Right lobe of liver (tissue), 6 donors: ENCODE data around the gene PRTFDC1. TPM values are rescaled to one million over a fixed set of nuclear protein-coding genes. Genes with fewer than 3 reads are reported as not detected.

Source experiments
- ATAC-seq, 4 donors: fragments of 200-7000 bp; cut with Tn5 transposase; one replicate each; pipeline ENCODE4 v1.9.1; 2020; ENCODE audit warnings: mild to moderate bottlenecking in 4 of 4, moderate library complexity in 4 of 4
- DNase-seq, 3 donors: peaks; one replicate each; pipeline ENCODE4 v3.0.0-alpha.2; 2020
- H3K27ac ChIP-seq, 3 donors: fragments of 200-600 bp; one replicate each; pipeline ENCODE4 v1.8.0; 2022
- H3K27me3 ChIP-seq, 2 donors: fragments of 200-600 bp; one replicate each; pipeline ENCODE4 v1.8.0; 2022
- H3K36me3 ChIP-seq, 4 donors: fragments of 200-600 bp; sonication (generic) in 1 of 4; one replicate each; pipeline versions ENCODE4 v1.5.1 to v1.8.0; 2017 to 2022; ENCODE audit warnings: control low read depth in 1 of 4
- H3K4me1 ChIP-seq, 4 donors: fragments of 200-600 bp; sonication (generic) in 1 of 4; one replicate each; pipeline versions ENCODE4 v1.5.1 to v1.8.0; 2017 to 2022; ENCODE audit warnings: control low read depth in 1 of 4
- H3K4me3 ChIP-seq, 3 donors: fragments of 200-600 bp; one replicate each; pipeline ENCODE4 v1.8.0; 2022
- H3K9me3 ChIP-seq, 4 donors: fragments of 200-600 bp; sonication (generic) in 1 of 4; one replicate each; pipeline versions ENCODE4 v1.5.1 to v1.8.0; 2017 to 2022; ENCODE audit warnings: control low read depth in 1 of 4
- POLR2A ChIP-seq: fragments of 450-650 bp; IDR thresholded peaks from one replicate; pipeline ENCODE4 v1.6.1; 2017; ENCODE audit warnings: antibody characterized with exemption, mild to moderate bottlenecking
- WGBS: methylation state at CpG from one replicate; pipeline ENCODE4 v1.1.6; 2018; ENCODE audit warnings: low coverage, low lambda C conversion rate; ENCODE audit not compliant: insufficient coverage; ENCODE audit errors: missing lambda C conversion rate; 5-methylcytosine and 5-hydroxymethylcytosine counted together
- intact Hi-C, 2 donors: fragments of 100-400 bp; cut with DNase I; formaldehyde crosslinking; loops; one replicate each; pipeline versions ENCODE4 v1.11.2 to v1.14.1; 2022
- total RNA-seq, 6 experiments: library from RNA; depleted of rRNA in 2 of 6; stranded (reverse); fragments of >200 nt in 2 of 6; fragmentation: NEBNext Ultra II Directional in 3 of 6; extraction: Animal tissue kit (Norgen Biotek cat#: 25700) in 3 of 6; gene quantifications; one replicate each; pipeline versions ENCODE4 v1.1.0 to v1.2.4, GENCODE V29; 2016 to 2023
- TF ChIP-seq, protein P1 (sequence below), 4 donors: fragments of 200-600 bp in 3 of 4; fragments of 450-650 bp in 1 of 4; IDR thresholded peaks; one replicate each; pipeline versions ENCODE4 v1.5.1 to v1.8.0; 2016 to 2022; ENCODE audit warnings: antibody characterized with exemption in 4 of 4, mild to moderate bottlenecking in 2 of 4
- donor health status: DM: no; HTN: yes; CAD: no.
- donor health status: DM: no; HTN: no; CAD: no.
- donor health status: DM: no; HTN: no; CAD: no.
- donor health status: DM: no; HTN: yes; CAD: no.
- donor health status: DM: no; HTN: yes; CAD: no.

PRTFDC1 gene
- total RNA-seq, 6 experiments from 2014 or later, result 0.76 to 3.5 (median 1.1) TPM; not detected in 1

DNA sequence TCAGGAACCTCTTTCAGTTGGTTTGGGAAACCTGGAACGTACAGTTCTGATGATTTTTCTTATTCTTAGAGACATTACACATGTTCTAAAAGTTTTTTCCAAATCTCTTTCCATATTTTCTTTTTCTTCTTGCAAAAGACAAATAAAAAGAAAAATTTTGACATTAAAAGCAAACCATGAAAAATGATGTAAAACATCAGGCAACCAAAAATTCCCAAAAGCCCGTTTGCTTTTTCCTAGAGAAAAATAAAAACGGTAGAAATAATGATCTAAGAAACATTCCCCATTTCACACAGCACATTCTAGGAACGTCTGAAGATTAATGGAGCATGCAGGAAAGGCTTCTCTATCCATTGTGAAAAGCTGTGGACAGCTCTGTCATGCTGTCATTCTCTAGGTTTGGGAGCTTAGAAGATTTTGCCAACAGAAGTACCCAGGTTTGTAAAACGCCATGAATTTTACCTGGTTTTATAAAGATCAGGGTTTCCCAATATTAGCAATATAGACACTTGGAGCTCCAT lies 11.2 kb upstream of the PRTFDC1 start:
- H3K27me3 ChIP-seq, result no peaks in the 10 kb centered on the region
- H3K4me3 ChIP-seq, result no peak overlapping the region
- no peaks in the 10 kb centered on the region for H3K9me3 ChIP-seq
- intact Hi-C loops, result no loop called here
- H3K36me3 ChIP-seq, result no peaks in the 10 kb centered on the region
- 39% methylated on average over 5 of the region's 5 CpGs for WGBS
- peaks cover 0 to 17% (median 5%) of the 10 kb centered on the region in 4 donors for H3K4me1 ChIP-seq
- TF ChIP-seq, protein P1, sequence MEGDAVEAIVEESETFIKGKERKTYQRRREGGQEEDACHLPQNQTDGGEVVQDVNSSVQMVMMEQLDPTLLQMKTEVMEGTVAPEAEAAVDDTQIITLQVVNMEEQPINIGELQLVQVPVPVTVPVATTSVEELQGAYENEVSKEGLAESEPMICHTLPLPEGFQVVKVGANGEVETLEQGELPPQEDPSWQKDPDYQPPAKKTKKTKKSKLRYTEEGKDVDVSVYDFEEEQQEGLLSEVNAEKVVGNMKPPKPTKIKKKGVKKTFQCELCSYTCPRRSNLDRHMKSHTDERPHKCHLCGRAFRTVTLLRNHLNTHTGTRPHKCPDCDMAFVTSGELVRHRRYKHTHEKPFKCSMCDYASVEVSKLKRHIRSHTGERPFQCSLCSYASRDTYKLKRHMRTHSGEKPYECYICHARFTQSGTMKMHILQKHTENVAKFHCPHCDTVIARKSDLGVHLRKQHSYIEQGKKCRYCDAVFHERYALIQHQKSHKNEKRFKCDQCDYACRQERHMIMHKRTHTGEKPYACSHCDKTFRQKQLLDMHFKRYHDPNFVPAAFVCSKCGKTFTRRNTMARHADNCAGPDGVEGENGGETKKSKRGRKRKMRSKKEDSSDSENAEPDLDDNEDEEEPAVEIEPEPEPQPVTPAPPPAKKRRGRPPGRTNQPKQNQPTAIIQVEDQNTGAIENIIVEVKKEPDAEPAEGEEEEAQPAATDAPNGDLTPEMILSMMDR (IDR thresholded peaks at IDR 0.05), result no peak
- no peak for TF ChIP-seq POLR2A
- DNase-seq, result no peak
- ATAC-seq, result peak in 1 of 4 donors; percentile 18
- H3K27ac ChIP-seq, result peak overlapping the region; percentile 34 to 79 (median 48)

DNA sequence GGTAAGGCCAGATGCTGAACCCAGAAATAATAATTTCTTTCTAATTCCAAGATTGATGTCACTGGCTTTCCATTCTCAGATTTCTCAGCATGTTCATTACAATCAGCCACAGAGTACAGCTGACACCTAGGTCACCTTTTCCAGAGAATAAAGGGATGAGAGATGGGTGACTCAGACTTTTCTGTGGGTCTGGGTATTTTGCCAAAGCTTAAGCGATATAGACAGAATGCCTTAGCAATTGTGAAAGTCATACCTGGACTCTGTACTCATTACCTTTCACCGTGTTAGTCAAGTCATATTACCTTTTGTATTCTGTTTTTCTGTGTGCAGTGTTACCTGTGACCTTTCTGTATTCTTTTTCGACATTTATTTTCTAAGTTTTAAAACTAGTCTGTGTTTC lies 10.6 kb upstream of the PRTFDC1 start:
- 20% methylated on average over 3 of the region's 3 CpGs for WGBS
- intact Hi-C loops, result no loop called here
- DNase-seq (no peak), ATAC-seq (peak; percentile 93 to 99 (median 96))
- TF ChIP-seq POLR2A, result no peak
- TF ChIP-seq, protein P1 (IDR thresholded peaks at IDR 0.05), result no peak
- H3K27ac ChIP-seq, result peak overlapping the region; percentile 39 to 79 (median 48)
- H3K4me1 ChIP-seq, result peaks cover 0 to 17% (median 5%) of the 10 kb centered on the region in 4 donors
- H3K36me3 ChIP-seq, result no peaks in the 10 kb centered on the region
- no peaks in the 10 kb centered on the region for H3K27me3 ChIP-seq
- H3K4me3 ChIP-seq, result no peak overlapping the region
- no peaks in the 10 kb centered on the region for H3K9me3 ChIP-seq

DNA sequence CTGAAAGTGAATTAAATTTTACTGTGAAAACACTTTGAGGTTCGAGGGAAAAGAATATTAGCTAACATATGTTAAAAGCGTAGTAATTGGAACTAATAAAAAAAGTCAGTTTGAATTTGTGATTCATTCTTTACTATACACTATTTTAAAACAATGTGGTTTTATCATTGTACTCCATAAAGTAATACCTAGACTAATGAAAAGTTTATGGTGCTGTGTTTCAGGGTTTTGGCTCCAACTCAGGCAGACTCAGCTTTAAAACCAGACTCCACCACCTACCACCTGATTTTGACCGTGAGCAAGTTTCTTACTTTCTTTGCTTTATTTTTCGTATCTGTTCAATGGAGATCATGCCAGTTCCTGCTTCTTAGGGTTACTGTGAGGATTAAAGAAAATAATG lies 9.2 kb upstream of the PRTFDC1 start:
- peaks cover 0 to 17% (median 5%) of the 10 kb centered on the region in 4 donors for H3K4me1 ChIP-seq
- DNase-seq, result no peak
- no peaks in the 10 kb centered on the region for H3K27me3 ChIP-seq
- 91% methylated on average over 4 of the region's 4 CpGs for WGBS
- intact Hi-C loops, result no loop called here
- H3K36me3 ChIP-seq, result no peaks in the 10 kb centered on the region
- H3K9me3 ChIP-seq, result no peaks in the 10 kb centered on the region
- no peak for ATAC-seq
- H3K4me3 ChIP-seq, result no peak overlapping the region
- H3K27ac ChIP-seq, result no peak overlapping the region
- TF ChIP-seq, protein P1 (IDR thresholded peaks at IDR 0.05), result no peak
- no peak for TF ChIP-seq POLR2A

DNA sequence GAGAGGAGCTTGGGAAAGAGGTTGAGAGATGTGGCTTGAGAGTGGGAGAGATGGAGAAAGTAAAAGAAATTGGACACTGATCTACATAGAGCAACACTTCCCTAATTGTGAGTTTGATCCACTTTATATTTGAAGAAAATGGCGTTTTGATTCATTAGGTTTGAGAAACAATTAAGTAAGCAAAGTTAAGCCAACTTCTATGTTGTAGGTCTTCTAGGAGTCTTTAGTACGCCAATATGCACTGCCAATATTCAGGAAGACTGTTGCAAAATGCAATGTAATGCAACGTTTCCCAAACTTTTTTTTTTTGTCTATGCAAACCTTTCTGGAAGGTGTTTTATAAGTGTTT lies 7.0 kb upstream of the PRTFDC1 start:
- Histone ChIP-seq H3K36me3 (no peaks in the 10 kb centered on the region), H3K27me3 (no peaks in the 10 kb centered on the region), H3K4me1 (peaks cover 0 to 17% (median 5%) of the 10 kb centered on the region in 4 donors), H3K9me3 (no peaks in the 10 kb centered on the region), H3K4me3 (no peak overlapping the region), H3K27ac (no peak overlapping the region)
- ATAC-seq, result no peak
- intact Hi-C loops, result no loop called here
- 41% methylated on average over 3 of the region's 3 CpGs for WGBS
- no peak for DNase-seq
- TF ChIP-seq, protein P1 (IDR thresholded peaks at IDR 0.05), result no peak
- TF ChIP-seq POLR2A, result no peak
